NCI-H1092 (cell line): Measurements from ENCODE around the gene INTS14.

Experiments
- DNase-seq: peaks from one replicate; lab custom pipeline; 2025; lab: John Stamatoyannopoulos, UW

Gene INTS14

GRCh38 chr15:65610871-65611718 is at the start of gene INTS14:
Gene INTS14 (minus strand): TSS chr15:65611131. CDS start chr15:65607380, 3,751 bp downstream.
- peak; percentile 90 for DNase-seq

- DNase-seq, result no peak
Measured at GRCh38 chr15:65659502-65660052, 48.6 kb upstream of the INTS14 start.

- no peak for DNase-seq
Measured at GRCh38 chr15:65655457-65655856, 44.5 kb upstream of the INTS14 start.

- DNase-seq, result no peak
Measured at GRCh38 chr15:65655026-65655425, 44.1 kb upstream of the INTS14 start.

GRCh38 chr15:65653801-65654521 is 43.0 kb upstream of the INTS14 start:
- DNase-seq, result no peak

GRCh38 chr15:65653341-65653740 is 42.4 kb upstream of the INTS14 start:
- no peak for DNase-seq

GRCh38 chr15:65651831-65652749 is 41.2 kb upstream of the INTS14 start:
- no peak for DNase-seq

GRCh38 chr15:65651042-65651322 is 40.1 kb upstream of the INTS14 start:
- DNase-seq, result no peak

- no peak for DNase-seq
Measured at GRCh38 chr15:65650312-65651041, 39.5 kb upstream of the INTS14 start.

GRCh38 chr15:65646486-65646885 is 35.6 kb upstream of the INTS14 start:
- no peak for DNase-seq

- no peak for DNase-seq
Measured at GRCh38 chr15:65645392-65645791, 34.5 kb upstream of the INTS14 start.

GRCh38 chr15:65644282-65644681 is 33.4 kb upstream of the INTS14 start:
- no peak for DNase-seq

GRCh38 chr15:65642594-65642993 is 31.7 kb upstream of the INTS14 start:
- DNase-seq, result no peak

GRCh38 chr15:65641768-65642475 is 31.0 kb upstream of the INTS14 start:
- DNase-seq, result no peak

- DNase-seq, result no peak
Measured at GRCh38 chr15:65639509-65639908, 28.6 kb upstream of the INTS14 start.

- peak; percentile 39 for DNase-seq
Measured at GRCh38 chr15:65638681-65639089, 27.8 kb upstream of the INTS14 start.

GRCh38 chr15:65638109-65638508 is 27.2 kb upstream of the INTS14 start:
- DNase-seq, result no peak

GRCh38 chr15:65634356-65634755 is 23.4 kb upstream of the INTS14 start:
- DNase-seq, result no peak

- no peak for DNase-seq
Measured at GRCh38 chr15:65633752-65634151, 22.8 kb upstream of the INTS14 start.

- no peak for DNase-seq
Measured at GRCh38 chr15:65632780-65633375, 21.9 kb upstream of the INTS14 start.
